ENCODE measurements around the gene RBMS1.

RBMS1 gene

DNA sequence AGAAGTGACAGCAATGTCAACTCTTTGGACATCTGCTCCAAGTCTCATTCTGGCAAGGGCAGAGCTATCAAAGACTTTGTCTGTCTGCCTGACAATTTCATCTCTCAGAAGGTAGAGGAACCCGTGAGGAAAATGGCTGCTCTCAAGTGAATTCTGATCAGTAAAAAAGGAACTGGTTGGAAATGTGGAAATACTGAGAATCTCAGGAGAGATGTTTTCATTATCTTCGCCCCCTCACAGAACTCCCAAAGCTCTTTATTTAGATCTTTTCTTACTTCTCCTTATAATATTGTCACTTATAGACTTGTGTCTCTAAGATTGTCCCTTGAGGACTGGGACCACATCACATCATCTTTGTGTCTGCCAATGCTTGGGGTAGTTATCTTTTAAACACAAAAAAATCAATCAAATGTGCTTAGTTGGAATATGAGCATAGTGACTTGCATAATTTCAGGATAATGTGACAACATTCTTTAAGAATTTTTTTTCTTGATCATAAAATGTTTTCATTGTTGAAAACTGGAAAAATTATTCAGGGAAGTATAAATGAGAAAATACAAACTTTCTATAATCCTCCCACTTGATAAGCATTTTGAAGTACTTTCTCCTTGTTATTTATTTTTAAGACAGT is 225.3 kb downstream of the RBMS1 start:
- no peak for DNase-seq

DNA sequence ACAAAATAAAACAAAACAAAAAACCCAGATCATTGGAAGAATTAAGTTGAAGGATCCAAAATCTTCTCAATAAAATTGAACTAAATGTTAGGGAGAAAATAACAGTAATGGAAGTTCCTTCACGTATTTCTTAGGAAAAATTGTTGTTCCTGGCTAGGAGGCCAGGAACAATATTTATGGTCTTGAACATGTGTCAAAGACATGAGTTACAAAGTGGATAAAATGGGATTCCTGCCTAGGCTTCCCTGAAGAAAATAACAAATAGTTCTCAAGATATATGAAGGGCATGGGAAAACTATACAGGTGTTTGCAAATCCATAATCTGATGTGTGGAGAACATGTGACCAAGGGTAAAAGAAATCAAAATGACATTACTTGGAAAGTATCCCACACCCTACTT is 225.9 kb downstream of the RBMS1 start:
- DNase-seq = no peak

DNA sequence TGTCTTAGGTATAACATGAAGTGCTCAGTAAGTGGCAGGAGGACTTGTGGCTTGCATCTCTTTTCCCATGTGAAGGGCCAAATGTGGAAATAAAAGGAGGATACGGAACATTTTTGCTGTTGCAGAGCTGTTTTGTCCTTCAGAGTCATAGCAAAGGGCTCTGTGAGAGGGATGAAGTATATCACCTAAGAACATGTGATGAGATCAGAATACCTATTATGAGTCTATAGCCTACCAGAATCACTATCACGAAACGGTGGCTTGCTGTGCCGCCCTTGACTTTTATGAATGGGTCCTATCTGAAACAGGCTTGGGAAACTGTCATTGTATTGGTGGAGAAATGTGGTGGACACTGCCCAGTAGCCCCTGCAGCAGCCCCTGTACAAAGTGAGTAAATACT is 226.6 kb downstream of the RBMS1 start:
- no peak for DNase-seq

DNA sequence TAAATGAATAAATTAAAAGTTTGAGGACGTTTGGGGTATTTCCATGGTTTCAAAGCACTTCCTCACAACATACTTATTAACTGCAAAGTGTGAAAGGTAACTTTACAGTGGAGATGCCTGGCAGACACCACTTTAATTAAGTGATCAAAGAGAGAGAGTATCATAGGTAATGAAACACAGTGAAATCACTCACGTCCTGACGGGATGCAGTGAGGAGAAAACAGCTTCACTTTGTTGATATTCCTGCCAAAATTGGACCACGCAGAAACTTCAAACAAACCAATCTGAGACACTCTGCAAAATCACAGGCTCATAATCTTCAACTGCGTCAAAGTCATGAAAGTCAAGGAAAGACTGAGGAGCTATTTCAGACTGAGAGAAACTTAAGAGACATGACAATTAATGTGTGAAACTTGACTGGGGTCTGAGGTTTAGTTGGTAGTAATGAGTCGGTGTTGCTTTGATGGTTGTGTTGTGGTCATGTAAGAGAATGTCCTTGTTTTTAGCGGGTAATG is 227.5 kb downstream of the RBMS1 start:
- DNase-seq = no peak

DNA sequence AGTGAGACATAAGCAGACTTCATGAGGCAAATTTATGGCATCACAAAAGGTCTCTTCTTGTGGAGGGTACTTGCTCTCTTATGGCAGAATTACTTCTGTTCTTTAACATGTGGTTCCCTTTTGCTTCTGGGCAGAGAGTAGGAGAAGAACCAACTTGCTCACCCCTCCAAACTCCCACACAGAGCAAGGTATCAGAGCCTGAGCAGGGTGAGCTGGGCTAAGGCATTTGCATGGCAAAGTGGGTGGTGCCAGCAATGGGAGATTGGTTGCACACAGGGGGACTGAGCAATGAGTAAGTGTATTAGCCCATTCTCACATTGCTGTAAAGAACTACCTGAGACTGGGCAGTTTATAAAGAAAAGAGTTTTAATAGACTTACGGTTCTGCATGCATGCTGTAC is 229.3 kb downstream of the RBMS1 start:
- no peak for DNase-seq

DNA sequence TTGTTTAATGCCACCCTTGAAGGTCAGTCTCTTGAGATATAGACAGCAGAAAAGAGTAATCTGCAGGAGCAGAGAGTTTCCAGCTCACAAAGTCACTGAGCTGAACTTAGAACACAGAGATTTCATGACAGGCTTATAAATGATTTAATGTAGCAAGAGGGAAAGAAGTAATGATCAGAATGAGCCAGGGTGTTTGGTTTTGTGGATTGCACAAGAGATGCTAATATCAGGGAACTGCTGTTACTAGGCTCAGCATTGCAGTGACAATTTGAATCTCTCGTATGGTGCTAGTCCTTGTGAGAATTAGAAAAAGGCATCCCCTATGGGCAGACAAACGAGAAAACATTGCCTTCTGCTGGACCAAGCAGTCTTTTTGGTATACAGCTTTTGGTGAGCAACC is 231.9 kb downstream of the RBMS1 start:
- DNase-seq = no peak

DNA sequence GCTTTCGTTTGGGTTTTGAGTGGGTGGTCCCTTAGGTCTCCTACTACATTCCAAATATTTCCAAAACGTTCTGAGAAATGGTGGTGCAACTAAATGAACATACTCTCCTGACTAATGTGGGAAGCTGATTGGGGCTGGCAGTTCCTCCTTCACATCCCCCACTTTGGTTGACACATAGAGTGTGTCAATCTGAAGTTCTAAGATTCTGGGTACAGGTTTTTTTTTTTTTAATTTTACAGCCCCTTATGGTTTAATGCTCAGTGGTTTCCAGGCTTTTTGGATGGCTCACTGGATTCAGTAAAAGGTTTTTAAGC is 235.2 kb downstream of the RBMS1 start:
- no peak for DNase-seq

DNA sequence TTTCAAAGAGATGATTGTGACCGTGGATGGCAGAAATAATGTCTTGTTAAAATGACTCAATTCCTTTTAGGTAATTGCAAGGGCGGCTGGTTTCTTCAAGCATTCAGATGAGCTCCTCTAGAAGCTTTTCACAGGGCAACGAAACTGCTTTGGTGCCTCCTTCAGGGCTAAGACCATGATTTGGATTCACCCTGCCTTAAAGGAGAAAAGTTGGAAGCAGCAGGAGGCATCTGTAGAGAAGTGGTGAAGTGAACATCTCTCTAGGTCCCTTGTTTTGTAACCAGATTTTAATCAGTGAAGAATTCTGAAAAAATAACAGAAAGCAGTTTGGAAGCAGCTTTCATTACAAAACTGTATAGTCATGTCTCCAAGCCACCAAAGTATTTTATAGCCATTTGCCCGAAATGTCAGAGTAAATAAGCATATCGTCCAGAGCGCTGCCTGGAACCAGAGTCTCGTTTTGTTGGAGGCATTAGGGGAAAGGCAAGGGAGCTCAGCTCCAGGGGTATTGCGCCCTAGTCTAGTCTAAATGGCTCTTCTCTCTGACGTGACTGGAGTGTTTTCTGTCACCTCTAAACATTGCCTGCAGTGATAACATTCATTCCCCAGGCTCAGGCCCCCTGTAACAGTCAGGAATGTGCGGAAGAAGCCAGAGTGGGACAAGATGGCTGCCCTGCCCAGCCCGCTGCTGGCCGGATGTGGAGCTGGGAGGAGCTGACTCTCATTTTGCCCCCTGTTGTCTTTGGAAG is 235.7 kb downstream of the RBMS1 start:
- DNase-seq = no peak

DNA sequence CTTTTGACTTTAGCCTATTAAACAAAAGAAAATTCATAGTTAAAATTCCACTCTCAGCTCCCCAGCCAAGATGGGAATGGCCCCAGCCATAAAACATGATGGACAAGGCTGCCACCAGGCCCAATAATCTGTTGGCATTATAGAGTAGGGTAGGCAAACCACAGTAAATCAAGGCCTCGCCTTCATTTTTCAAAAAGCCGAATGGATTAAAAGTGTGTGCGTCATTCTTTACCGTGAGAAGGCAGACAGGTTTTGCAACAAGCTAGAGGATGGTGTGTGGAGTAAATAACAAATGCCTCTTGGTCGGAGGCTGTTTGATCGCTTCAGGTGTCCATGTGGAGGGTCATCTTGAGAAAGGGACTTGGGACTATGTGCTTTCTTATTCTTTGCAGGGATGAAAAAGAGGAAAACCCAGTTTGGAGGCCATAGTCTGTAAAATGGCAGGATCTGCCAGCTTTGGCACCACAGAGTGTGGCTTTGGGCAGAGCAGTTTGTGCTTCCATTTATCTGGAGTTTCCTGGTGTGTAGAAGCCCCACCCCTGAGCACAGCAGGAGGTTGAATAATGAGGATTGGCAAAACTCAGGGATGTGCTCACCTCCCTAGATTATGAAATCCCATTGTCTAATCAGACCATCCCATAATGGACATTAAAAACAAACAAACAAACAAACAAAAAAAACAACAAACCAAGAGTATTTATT is 236.4 kb downstream of the RBMS1 start:
- DNase-seq = no peak

DNA sequence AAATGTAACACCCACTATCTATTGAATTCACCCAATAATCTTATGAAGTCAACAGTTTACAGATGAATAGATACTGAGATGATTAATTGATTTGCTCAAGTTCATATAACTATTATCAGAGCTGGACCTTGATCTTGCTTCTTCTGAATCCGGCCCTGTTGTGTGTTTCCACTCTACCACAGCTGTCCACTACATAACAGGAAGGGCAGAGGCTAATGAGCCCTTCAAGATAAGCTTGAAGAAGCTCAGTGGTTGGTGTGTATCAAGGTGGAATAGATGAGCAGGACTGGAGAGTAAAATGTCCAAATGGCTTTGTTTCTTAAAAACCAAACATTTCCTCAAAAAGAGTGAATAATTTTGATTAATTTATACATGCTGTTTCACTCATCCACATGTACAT is 237.1 kb downstream of the RBMS1 start:
- DNase-seq = no peak

DNA sequence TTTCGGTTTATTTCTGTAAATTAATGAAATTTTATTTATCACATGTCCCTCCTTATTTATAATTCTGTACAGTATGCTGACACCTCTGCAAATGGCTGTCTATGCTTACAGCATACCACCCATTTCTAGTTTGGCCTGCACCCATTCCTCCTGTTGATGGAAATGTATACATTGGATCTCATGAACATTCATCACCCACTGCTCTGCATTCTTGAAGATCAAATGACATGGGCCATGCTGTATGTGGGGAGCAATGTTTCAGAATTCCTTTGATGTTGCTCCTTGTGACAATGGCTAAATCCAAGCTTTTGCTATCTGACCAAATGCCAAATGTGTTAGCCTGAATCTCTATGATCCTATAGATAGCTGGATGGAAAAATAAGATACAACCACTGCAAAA is 238.2 kb downstream of the RBMS1 start:
- no peak for DNase-seq

DNA sequence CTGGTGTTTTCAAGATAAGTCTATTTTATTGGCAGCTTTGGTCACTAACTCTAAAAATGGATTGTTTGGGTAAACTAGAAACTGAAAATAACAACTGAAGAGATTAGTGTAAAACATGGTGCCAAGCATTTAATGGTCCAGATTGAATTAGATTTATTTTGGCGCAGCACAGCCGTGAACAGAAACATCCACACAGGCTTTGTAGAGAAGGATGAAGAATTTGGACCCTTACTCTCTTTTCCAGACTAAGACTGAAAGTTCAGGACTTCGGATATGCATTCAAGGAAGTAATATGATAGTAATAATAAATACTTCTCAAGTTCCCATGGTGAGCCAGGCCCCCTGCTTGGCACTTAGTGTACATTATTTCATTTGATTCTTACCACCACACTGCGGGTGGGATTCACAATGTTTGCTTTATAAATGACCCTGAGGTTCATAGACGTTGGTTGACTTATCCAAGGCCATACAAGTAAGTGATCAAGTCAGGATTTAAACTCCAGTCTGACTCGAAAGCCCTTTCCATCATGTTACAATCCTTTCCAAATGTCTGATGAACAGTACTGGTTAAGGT is 239.3 kb downstream of the RBMS1 start:
- DNase-seq = no peak

DNA sequence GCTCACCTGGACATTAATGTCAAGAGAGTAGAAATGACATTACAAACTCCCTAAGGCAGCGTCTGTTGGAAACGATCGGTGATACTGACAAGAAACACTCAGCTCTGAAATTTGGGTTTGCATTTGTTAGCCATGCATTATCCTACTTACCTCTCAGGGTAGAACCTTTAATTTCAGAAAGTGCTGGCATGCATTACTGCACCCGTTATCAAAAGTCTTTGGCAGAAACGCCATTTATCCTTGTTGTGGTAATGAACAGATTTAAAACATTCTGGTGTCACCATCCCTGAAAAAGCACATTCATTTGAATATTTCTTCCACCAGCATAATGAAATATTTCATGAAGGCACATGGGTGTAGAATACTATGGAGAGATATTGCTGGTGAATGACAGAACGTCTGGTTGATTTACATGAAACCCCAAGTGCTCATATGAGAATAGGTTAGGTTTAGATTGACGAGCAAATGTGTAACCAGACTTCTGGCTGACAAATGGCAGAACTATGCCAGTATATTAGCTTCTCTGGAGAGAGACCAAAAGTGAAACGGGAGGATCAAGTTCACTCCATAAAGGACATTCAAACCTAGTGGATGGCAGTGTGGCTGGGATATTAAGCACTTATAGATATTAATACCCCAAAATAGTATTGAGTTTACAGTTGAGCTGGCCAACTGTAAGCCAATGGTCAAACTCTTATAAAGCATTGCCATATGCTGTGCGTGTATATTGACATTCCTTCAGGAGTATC is 240.0 kb downstream of the RBMS1 start:
- no peak for DNase-seq

DNA sequence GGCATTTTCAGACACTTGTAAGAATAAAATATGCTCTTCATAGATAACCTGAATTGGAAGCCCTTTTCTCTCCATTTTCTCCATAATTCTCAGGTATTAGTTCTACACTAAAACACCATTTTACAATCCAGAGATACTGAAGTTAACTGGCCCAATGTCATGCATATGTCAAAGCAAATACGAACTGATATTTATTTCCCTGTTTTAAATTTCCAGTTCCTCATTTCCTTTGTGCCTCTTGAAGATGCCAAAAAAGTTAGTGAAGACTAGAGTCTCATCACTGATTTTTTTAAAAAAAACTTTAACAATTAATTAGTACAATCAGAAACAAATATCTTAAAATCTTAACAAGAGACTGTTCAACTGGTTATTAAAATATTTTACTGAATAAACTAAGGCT is 240.7 kb downstream of the RBMS1 start:
- no peak for DNase-seq

DNA sequence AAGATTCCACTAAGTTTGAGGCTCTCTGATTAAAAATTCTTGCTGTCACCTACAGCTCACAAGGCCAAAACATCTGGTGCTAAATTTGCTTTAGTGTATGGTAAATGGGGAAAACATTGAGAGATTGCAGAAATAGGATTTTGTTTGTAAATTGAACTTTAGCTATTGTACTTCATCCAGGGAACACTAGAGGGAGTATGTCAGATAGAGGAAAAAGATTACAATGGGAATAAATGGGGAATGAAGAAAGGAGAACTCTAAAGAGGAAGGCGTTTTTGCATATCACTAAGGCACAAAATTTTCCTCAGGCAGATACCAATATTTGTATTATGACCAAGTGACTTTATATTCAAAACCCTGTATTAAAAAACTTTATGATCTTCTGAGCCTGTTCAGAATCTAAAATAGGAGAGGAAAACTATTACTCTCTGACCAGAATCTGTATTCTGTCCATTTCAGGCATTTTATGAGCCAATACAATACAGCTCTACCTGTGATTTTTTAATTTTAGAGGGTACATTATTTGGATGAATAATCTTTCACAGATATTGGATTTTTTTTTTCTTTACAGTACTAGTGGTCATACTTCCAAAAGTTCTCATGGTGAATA is 241.2 kb downstream of the RBMS1 start:
- no peak for DNase-seq

DNA sequence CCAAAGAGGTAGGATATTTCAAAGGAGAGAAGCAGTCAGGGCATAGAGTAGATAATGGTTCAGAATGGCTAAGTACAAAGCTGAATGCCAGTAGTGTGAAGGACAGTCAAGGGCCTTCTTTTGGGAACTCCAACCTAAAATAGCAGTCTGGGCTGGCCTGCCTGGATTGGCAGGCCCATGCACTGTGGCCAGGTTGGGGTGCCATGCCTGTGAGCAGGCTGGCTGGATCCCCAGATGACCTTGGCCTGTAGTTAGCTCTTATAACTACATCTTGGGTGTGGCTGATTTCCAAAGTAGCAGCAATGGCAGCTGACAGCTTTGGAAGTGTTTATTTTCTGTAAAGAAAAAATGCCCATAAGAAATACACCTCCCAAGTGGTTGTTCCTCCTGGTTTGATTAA is 242.0 kb downstream of the RBMS1 start:
- no peak for DNase-seq

DNA sequence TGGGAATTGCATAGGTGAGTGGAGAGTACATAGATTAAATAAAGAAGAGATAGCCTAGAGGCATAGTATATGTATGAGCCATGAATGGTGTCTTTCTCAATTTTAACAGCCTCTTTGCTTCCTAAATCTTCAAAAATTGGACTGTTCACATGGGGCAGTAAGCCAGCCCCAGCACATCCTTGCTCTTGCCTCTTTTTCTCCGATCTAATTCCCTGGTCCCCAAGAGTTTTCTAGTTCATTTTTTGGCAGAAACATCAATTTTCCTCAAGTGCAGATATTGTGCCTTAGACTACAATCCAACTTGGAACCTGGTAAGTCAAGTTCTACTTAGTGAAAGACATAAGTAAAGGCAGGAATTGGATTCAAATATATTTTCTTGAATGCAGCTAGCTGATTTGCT is 243.7 kb downstream of the RBMS1 start:
- no peak for DNase-seq

DNA sequence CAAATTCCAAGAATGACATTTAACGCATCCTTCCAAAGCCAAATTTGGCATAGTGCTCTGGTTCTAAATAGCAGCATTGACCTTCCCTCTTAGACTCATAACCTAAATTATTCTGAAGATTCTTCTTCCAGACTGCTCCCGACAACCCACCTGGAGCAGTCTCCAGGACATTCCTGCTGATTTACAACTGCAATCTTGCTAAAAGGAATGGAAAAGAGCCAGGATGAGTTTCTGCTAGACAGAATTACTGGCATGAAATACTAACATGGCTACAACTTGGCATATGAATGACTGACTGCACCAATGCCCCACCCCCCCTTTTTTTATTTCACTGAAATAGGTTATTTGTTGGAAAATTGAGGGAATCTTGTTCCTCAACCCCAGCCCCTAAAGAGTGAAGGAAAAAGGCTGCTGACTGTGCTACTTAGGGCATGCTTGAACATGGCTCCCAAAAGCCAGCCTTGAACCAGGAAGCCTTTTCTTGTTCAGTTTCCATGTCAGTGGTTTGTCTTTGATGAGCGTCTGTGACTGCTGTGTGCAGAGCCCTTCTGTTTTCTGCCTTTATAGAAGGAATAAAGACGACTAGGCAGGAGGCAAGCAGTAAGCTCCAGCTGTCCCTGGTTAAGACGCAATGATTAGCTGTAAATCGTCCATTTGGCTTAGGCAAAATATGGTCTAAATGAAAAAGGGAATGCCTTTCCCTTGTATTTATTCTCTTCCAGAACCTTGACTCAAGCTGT is 246.1 kb downstream of the RBMS1 start:
- no peak for DNase-seq

DNA sequence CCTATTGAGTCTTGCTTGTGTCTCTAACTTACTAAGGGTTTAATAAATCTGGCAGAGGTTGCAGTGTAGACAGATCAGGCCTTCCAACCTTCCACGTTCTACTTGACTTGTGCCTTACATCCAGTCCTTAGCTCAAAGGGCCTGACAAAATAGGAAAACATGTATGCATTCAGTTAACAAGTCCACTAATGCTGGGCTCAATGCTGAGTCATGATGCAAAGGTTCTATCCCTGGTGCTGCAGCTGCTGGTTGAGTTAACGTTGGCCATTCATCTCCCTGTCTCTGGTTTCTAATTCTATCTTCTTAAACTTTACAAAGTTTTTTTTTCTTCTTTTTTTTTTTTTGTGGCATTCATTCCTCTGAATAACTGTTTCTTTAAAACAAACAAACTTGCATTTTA is 247.3 kb downstream of the RBMS1 start:
- DNase-seq = no peak

DNA sequence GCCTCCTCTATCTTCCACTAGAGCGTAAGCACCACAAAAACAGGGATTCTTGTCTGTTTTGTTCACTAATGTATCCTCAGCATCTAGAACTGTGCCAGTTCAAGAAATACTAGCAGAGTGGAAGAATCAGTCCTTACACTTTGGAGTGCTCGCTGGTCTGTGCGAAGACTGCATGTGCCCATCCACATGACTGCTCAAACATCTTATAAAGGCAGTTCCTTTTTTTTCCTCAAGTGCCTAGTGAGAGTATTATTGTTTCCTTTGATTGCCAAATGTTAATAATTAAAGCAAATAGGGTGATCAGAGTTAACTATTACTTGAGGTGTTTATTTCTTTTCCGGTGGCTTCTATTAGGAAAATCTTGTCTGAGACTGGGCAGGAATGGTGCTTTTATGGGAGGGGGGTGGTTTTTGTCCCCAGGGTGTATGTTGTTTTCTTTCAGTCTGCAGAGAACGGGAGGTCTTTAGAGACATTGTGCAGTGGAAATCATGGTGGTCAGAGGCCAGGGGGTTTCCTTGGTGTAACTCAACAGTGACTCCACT is 247.9 kb downstream of the RBMS1 start:
- DNase-seq = no peak

DNA sequence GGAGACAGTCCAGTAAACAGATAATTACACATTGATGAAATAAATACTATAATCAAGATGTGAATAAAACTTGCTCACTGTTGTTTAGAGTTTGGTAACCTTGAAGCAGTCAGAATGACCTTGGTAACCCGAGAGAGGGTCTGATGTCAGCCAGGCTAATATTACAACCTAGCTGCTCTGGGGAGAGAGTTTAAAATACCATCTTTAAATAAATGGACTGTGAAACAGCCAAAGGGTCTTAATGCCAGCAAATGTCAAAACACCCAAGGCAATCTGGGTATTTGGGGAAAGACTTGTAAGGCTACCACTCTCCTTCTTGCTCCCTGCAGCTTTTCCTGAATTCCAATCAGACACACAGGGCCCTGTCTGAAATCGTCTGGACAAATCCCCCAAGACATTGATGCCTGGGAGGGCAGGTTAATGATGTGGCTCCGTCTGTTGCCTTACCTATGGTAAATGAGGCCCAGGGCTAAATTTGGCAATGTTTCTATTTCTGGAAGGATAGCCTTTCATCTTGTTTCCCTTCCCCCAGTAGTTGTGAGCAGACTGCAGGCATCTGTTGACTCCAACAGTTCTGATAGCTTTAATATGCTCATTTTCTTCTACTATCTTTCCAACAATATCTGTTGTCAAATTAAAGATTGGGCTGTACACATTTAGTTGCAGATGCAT is 250.6 kb downstream of the RBMS1 start:
- DNase-seq = no peak

All from activated CD4-positive, CD25-positive, alpha-beta regulatory T cell treated with anti-CD3 and anti-CD28 coated beads, Interleukin-2, amount 50 U/mL, for 72 hours (primary cell).